Femur (tissue), 1 donor: Measurements from ENCODE around the gene UQCRQ.

Experiments
- DNase-seq: peaks from one replicate; pipeline ENCODE4 v3.0.0-alpha.2; 2017

The UQCRQ gene

DNA sequence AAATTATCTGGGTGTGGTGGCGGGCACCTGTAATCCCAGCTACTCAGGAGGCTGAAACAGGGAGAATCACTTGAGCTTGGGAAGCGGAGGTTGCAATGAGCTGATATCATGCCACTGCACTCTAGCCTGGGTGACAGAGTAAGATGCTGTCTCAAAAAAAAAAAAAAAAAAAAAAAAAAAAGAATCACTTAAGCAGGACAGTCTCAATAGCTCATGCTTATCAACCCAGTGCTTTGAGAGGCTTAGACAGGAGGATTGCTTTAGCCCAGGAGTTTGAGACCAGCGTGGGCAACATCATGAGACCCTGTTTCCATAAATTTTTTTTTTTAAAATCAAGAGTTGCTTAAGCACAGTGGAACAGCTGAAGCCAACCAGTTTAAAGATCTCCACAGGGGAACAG, 49.6 kb downstream of the UQCRQ start:
- no peak for DNase-seq
